Hepatocyte (in vitro differentiated cells): ENCODE results near the gene RPTOR. TPM values are rescaled to one million over a fixed set of nuclear protein-coding genes. Genes with fewer than 3 reads are reported as not detected.

Source experiments
- DNase-seq: peaks from one replicate; pipeline ENCODE4 v3.0.0-alpha.2; 2016; ENCODE audit warnings: low spot score
- H2AFZ ChIP-seq: fragments of 200-600 bp; sonication (generic); 2 replicates; pipeline ENCODE4 v1.6.0; 2016; ENCODE audit warnings: antibody characterized with exemption, mild to moderate bottlenecking
- H3K27ac ChIP-seq: fragments of 200-600 bp; sonication (generic); 2 replicates; pipeline ENCODE4 v1.5.1; 2016; ENCODE audit warnings: mild to moderate bottlenecking
- H3K27me3 ChIP-seq: fragments of 200-600 bp; sonication (generic); 2 replicates; pipeline ENCODE4 v1.6.1; 2016
- H3K36me3 ChIP-seq: fragments of 200-600 bp; sonication (generic); replicated peaks from 2 replicates; pipeline ENCODE4 v1.5.1; 2016; ENCODE audit warnings: low read depth; ENCODE audit not compliant: insufficient read depth
- H3K4me1 ChIP-seq: fragments of 200-600 bp; sonication (generic); 2 replicates; pipeline ENCODE4 v1.5.1; 2016; ENCODE audit warnings: mild to moderate bottlenecking, moderate library complexity; ENCODE audit not compliant: insufficient read depth
- H3K4me2 ChIP-seq: fragments of 200-600 bp; sonication (generic); 2 replicates; pipeline ENCODE4 v1.6.0; 2016
- H3K4me3 ChIP-seq: fragments of 200-600 bp; sonication (generic); 2 replicates; pipeline ENCODE4 v1.5.1; 2016; ENCODE audit warnings: mild to moderate bottlenecking
- H3K79me2 ChIP-seq: fragments of 200-600 bp; sonication (generic); 2 replicates; pipeline ENCODE4 v1.6.0; 2017; ENCODE audit warnings: mild to moderate bottlenecking
- H3K9me2 ChIP-seq: fragments of 200-600 bp; sonication (generic); replicated peaks from 2 replicates; pipeline ENCODE4 v1.6.0; 2017; ENCODE audit warnings: mild to moderate bottlenecking; ENCODE audit not compliant: insufficient read depth
- H3K9me3 ChIP-seq: fragments of 200-600 bp; sonication (generic); 2 replicates; pipeline ENCODE4 v1.5.1; 2016; ENCODE audit warnings: low read depth, mild to moderate bottlenecking
- H4K20me1 ChIP-seq: fragments of 200-600 bp; sonication (generic); 2 replicates; pipeline ENCODE4 v1.6.0; 2016; ENCODE audit warnings: mild to moderate bottlenecking; ENCODE audit not compliant: insufficient read depth, poor library complexity, severe bottlenecking
- EZH2 ChIP-seq: fragments of 200-600 bp; sonication (generic); IDR thresholded peaks from 2 replicates; pipeline ENCODE4 v1.6.1; 2016; ENCODE audit warnings: antibody characterized with exemption, mild to moderate bottlenecking, borderline replicate concordance
- EZH2phosphoT487 ChIP-seq: fragments of 200-600 bp; sonication (generic); IDR thresholded peaks from one replicate; pipeline ENCODE4 v1.6.1; 2018; ENCODE audit warnings: antibody characterized with exemption, mild to moderate bottlenecking, low read depth, moderate library complexity; ENCODE audit not compliant: unreplicated experiment, severe bottlenecking
- WGBS: methylation state at CpG from one replicate; pipeline ENCODE4 v1.1.6; 2016; ENCODE audit warnings: low lambda C conversion rate; ENCODE audit errors: missing lambda C conversion rate; 5-methylcytosine and 5-hydroxymethylcytosine counted together
- polyA plus RNA-seq: library from polyadenylated mRNA; unstranded; fragments of >200 nt; fragmentation: Nextera tagmentation; extraction: Ambion mirVana; gene quantifications from 2 replicates; pipeline ENCODE4 v1.2.1, GENCODE V29; 2016
- total RNA-seq: library from RNA; depleted of rRNA; stranded (reverse); fragments of >200 nt; gene quantifications from 2 replicates; pipeline ENCODE4 v1.2.3, GENCODE V29; 2014
- TF ChIP-seq, protein P1 (sequence below): fragments of 200-600 bp; sonication (generic); IDR thresholded peaks from 2 replicates; pipeline ENCODE4 v1.5.1; 2016; ENCODE audit warnings: antibody characterized with exemption, mild to moderate bottlenecking; ENCODE audit not compliant: poor library complexity

The RPTOR gene
- total and polyA plus RNA-seq, 2 experiments from 2014 or later = 14.1 to 20.6 TPM

DNA sequence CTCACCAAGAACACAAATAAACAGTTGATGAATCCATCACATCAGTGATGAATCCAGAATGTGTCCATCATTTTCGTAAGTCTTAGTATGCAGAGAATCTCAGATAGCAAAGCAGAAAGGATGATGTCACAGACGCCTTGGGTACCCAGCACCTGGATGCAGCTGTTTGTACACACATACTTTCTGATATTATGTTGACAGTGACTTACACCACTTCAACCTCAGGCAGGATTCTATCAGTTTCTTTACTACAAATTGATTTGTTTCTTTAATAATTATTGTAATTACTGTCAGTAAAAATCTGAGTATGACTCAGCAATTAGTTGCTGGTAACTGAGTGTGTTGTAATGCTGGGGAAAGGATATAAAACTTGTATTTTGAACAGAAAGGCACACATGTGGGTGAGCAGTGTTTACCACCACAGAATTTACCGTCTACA, 159.8 kb downstream of the RPTOR start:
- Histone ChIP-seq H4K20me1 (peaks cover 4% of the 10 kb centered on the region), H3K4me2 (no peak overlapping the region), H2AFZ (no peak overlapping the region), H3K79me2 (peaks cover 61% of the 10 kb centered on the region), H3K4me3 (no peak overlapping the region), H3K27me3 (no peaks in the 10 kb centered on the region), H3K9me3 (no peaks in the 10 kb centered on the region), H3K9me2 (no peaks in the 10 kb centered on the region), H3K36me3 (no peaks in the 10 kb centered on the region), H3K27ac (no peak overlapping the region), H3K4me1 (peaks cover 9% of the 10 kb centered on the region)
- WGBS = 88% methylated on average over 3 of the region's 3 CpGs
- TF ChIP-seq EZH2phosphoT487 (no peak), EZH2 (no peak)
- TF ChIP-seq, protein P1, sequence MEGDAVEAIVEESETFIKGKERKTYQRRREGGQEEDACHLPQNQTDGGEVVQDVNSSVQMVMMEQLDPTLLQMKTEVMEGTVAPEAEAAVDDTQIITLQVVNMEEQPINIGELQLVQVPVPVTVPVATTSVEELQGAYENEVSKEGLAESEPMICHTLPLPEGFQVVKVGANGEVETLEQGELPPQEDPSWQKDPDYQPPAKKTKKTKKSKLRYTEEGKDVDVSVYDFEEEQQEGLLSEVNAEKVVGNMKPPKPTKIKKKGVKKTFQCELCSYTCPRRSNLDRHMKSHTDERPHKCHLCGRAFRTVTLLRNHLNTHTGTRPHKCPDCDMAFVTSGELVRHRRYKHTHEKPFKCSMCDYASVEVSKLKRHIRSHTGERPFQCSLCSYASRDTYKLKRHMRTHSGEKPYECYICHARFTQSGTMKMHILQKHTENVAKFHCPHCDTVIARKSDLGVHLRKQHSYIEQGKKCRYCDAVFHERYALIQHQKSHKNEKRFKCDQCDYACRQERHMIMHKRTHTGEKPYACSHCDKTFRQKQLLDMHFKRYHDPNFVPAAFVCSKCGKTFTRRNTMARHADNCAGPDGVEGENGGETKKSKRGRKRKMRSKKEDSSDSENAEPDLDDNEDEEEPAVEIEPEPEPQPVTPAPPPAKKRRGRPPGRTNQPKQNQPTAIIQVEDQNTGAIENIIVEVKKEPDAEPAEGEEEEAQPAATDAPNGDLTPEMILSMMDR = no peak
- no peak for DNase-seq

GRCh38 chr17:80704894-80705293, 160.3 kb downstream of the RPTOR start:
- H3K27ac ChIP-seq = no peak overlapping the region
- TF ChIP-seq EZH2phosphoT487 (no peak), EZH2 (no peak)
- TF ChIP-seq, protein P1 = no peak

DNA sequence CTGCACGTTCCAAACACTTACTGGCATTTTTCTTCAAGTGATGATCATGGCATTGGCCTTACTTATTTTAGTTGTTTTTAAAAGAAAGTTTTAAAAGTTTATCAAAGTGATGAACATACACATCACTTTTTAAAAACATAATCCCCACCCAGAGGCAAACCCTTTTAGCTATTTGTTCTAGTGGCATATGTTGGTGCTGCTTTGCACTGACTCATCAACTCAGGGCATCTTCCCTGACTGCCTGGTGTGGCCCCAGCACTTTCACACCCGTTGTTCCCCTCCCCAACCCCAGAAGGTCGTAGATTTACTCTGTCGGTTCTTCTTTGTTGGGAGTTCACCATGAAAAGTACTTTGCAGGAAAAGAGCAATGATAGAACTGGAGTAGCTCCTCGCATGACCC, 161.3 kb downstream of the RPTOR start:
- Histone ChIP-seq H3K4me1 (peaks cover 9% of the 10 kb centered on the region), H3K27me3 (no peaks in the 10 kb centered on the region), H3K9me2 (no peaks in the 10 kb centered on the region), H3K79me2 (peaks cover 54% of the 10 kb centered on the region), H4K20me1 (no peaks in the 10 kb centered on the region), H2AFZ (no peak overlapping the region), H3K9me3 (no peaks in the 10 kb centered on the region), H3K4me3 (no peak overlapping the region), H3K4me2 (no peak overlapping the region), H3K27ac (peak overlapping the region; percentile 28), H3K36me3 (no peaks in the 10 kb centered on the region)
- DNase-seq = no peak
- WGBS = 70% methylated on average over 5 of the region's 5 CpGs
- TF ChIP-seq EZH2 (no peak), EZH2phosphoT487 (no peak)
- TF ChIP-seq, protein P1 = no peak

More at GRCh38 chr17:80704894-80705293, 160.3 kb downstream of the RPTOR start:
- Histone ChIP-seq H2AFZ (no peak overlapping the region), H3K9me2 (no peaks in the 10 kb centered on the region), H3K4me1 (peaks cover 9% of the 10 kb centered on the region), H3K27me3 (no peaks in the 10 kb centered on the region), H3K4me2 (no peak overlapping the region), H3K9me3 (no peaks in the 10 kb centered on the region), H3K36me3 (no peaks in the 10 kb centered on the region), H3K4me3 (no peak overlapping the region), H3K79me2 (peaks cover 57% of the 10 kb centered on the region), H4K20me1 (peaks cover 3% of the 10 kb centered on the region)
- no peak for DNase-seq
- 96% methylated on average over 13 of the region's 13 CpGs for WGBS

DNA sequence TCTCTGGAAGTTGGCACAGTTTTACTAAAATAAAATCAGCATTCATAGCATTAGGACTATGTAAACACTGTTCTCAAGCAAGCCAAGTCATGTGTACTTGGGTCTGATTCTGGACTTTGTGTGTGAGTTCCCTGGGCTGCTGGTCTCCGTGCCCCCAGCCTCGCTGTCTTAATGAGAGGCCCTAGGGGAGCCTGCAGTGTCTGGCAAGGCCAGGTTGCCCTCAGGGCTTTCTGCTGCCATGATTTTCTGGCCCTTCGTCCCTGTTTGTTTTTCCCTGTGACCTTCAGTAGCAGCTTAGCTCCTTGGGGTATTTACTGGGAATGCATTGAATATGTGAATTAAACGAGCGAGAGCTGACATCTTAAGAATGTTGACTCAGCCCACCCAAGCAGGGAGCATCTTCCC, 161.8 kb downstream of the RPTOR start:
- H3K27me3 ChIP-seq = no peaks in the 10 kb centered on the region
- H3K4me1 ChIP-seq = peaks cover 9% of the 10 kb centered on the region
- H4K20me1 ChIP-seq = no peaks in the 10 kb centered on the region
- no peak for DNase-seq
- no peaks in the 10 kb centered on the region for H3K36me3 ChIP-seq
- H3K27ac ChIP-seq = peak overlapping the region; percentile 28
- no peak overlapping the region for H2AFZ ChIP-seq
- no peak overlapping the region for H3K4me3 ChIP-seq
- no peaks in the 10 kb centered on the region for H3K9me2 ChIP-seq
- TF ChIP-seq EZH2 = no peak
- TF ChIP-seq, protein P1 = no peak
- no peak for TF ChIP-seq EZH2phosphoT487
- no peak overlapping the region for H3K4me2 ChIP-seq
- peaks cover 57% of the 10 kb centered on the region for H3K79me2 ChIP-seq
- H3K9me3 ChIP-seq = no peaks in the 10 kb centered on the region
- WGBS = 48% methylated on average over 5 of the region's 5 CpGs
